ENCODE measurements around the gene PTAFR.

DNA sequence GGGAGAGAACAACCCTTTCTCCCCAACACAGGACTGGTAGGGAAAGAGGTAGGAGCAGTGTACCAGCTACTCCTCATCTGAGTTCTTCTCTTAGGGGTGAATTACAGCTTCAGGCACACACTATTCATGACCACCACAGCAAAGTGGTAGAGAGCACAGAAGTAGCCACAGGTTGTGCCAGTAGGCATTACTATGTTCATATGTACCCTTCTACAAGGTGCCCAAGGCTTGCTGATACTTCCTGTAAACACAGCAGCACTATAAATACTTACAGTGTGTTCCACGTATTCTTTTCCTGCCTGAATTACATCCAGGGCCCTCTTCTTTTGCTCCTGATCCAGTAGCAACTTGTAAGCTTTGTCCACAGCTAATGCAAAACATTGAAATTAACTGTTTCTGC lies 33.2 kb upstream of the PTAFR start:
- TF ChIP-seq, protein P1, sequence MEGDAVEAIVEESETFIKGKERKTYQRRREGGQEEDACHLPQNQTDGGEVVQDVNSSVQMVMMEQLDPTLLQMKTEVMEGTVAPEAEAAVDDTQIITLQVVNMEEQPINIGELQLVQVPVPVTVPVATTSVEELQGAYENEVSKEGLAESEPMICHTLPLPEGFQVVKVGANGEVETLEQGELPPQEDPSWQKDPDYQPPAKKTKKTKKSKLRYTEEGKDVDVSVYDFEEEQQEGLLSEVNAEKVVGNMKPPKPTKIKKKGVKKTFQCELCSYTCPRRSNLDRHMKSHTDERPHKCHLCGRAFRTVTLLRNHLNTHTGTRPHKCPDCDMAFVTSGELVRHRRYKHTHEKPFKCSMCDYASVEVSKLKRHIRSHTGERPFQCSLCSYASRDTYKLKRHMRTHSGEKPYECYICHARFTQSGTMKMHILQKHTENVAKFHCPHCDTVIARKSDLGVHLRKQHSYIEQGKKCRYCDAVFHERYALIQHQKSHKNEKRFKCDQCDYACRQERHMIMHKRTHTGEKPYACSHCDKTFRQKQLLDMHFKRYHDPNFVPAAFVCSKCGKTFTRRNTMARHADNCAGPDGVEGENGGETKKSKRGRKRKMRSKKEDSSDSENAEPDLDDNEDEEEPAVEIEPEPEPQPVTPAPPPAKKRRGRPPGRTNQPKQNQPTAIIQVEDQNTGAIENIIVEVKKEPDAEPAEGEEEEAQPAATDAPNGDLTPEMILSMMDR (conservative IDR thresholded peaks at IDR 0.05; ENCODE audit: low read depth, low read length): no peak
- no peak for TF ChIP-seq EZH2 (IDR thresholded peaks at IDR 0.05; ENCODE audit: borderline replicate concordance, low read depth, low read length, poor library complexity, severe bottlenecking)
